NCI-H748 (cell line): ENCODE results near the gene PCDHGA10.
A peak's percentile ranks its signal among the peaks of the same experiment; 100 is the strongest.
"Not testable (repeated sequence)": the region's sequence is repeated elsewhere in the genome, so short reads cannot be mapped to it uniquely, and the experiment has no call there.

Experiments used
- DNase-seq: peaks from one replicate; lab custom pipeline; 2025; ENCODE audit not compliant: unreplicated experiment; lab: John Stamatoyannopoulos, UW

Gene PCDHGA10

GRCh38 chr5:141392429-141393198 is 20.2 kb upstream of the PCDHGA10 start, which contains the start of gene PCDHGA8:
TSS of gene PCDHGA8 (plus strand) at chr5:141392633. CDS start at chr5:141392814, 181 bp downstream.
- DNase-seq, result no peak

- DNase-seq, result no peak
Observed at GRCh38 chr5:141393267-141393666, 19.5 kb upstream of the PCDHGA10 start.

- not testable (repeated sequence) for DNase-seq
Observed at GRCh38 chr5:141394401-141395187, 18.2 kb upstream of the PCDHGA10 start.

GRCh38 chr5:141397756-141398551 is 14.8 kb upstream of the PCDHGA10 start, which contains the start of gene PCDHGB5:
TSS of gene PCDHGB5 (plus strand) at chr5:141397947. CDS start at chr5:141398128, 181 bp downstream.
- DNase-seq, result peak; percentile 79

- no peak for DNase-seq
Observed at GRCh38 chr5:141398608-141399007, 14.2 kb upstream of the PCDHGA10 start.

GRCh38 chr5:141399555-141400258 is 13.1 kb upstream of the PCDHGA10 start:
- no peak for DNase-seq

GRCh38 chr5:141402553-141403243 is 10.1 kb upstream of the PCDHGA10 start, which contains the start of gene PCDHGA9:
TSS of gene PCDHGA9 (plus strand) at chr5:141402778. CDS start at chr5:141402953, 175 bp downstream.
- DNase-seq, result no peak

- DNase-seq, result no peak
Observed at GRCh38 chr5:141403387-141403786, 9.4 kb upstream of the PCDHGA10 start.

- DNase-seq, result not testable (repeated sequence)
Observed at GRCh38 chr5:141407790-141408505, 4.8 kb upstream of the PCDHGA10 start, which contains the start of gene PCDHGB6. TSS of gene PCDHGB6 (plus strand) at chr5:141408021. CDS start at chr5:141408203, 182 bp downstream.

GRCh38 chr5:141409598-141410306 is 3.0 kb upstream of the PCDHGA10 start:
- no peak for DNase-seq

GRCh38 chr5:141411575-141411974 is 1.2 kb upstream of the PCDHGA10 start:
- DNase-seq, result no peak

GRCh38 chr5:141413540-141414069 is 818 bp downstream of the PCDHGA10 start:
- DNase-seq, result peak; percentile 50

- DNase-seq, result not testable (repeated sequence)
Observed at GRCh38 chr5:141414548-141415274, 1.9 kb downstream of the PCDHGA10 start.

GRCh38 chr5:141415275-141415618 is 2.5 kb downstream of the PCDHGA10 start:
- not testable (repeated sequence) for DNase-seq

GRCh38 chr5:141417494-141418172 is 4.8 kb downstream of the PCDHGA10 start, which contains the start of gene PCDHGB7:
TSS of gene PCDHGB7 (plus strand) at chr5:141417677. CDS start at chr5:141417860, 183 bp downstream.
- DNase-seq, result not testable (repeated sequence)

- no peak for DNase-seq
Observed at GRCh38 chr5:141419074-141419880, 6.5 kb downstream of the PCDHGA10 start.
